Astrocyte of the cerebellum (primary cell): Measurements from ENCODE around the gene RPLP2.

Source experiments
- DNase-seq: peaks from one replicate; pipeline ENCODE4 v3.0.0-alpha.2; 2011; ENCODE audit warnings: low read depth
- H3K4me3 ChIP-seq: 2 replicates; pipeline ENCODE4 v1.5.1; 2011; ENCODE audit warnings: mild to moderate bottlenecking, low read depth, low read length, moderate library complexity
- in situ Hi-C: cut with HindIII; loops from 2 replicates; pipeline ENCODE4 v1.10.0; 2017; ENCODE audit warnings: low sequenced_read_pairs
- TF ChIP-seq, protein P1 (sequence below): IDR thresholded peaks from 2 replicates; pipeline ENCODE4 v1.5.1; 2012; ENCODE audit warnings: low read length, low read depth, moderate library complexity, mild to moderate bottlenecking; ENCODE audit errors: missing control alignments

RPLP2 gene

DNA sequence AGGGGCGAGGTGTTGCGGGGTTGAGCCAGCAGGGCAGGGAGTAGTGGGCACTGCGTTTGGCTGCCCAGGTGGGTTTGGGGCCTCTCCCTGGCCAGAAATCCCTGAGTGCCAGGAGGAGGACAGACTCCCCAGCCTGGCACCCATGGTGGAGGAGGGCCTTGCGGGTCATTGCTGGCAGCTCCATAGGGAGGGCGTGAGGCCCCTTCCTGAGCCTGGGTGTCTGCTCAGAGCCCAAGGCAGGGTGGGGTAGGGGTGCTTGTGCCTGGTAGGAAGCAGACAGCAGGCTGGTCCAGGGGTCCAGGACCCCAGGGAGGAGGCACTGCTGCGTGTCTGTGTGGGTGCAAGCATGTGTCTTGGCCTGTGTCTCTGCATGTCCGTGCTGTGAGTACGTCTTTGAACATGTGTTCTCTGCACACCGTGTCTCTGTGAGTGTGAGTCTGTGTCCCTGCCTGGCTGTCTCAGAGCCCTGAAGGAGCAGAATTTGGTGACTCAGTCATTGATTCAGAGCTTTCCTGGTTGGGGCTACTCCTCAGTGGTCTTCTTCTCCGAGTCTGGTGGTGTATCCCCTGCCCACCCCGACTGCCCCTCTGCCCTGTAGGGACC is 36.8 kb downstream of the RPLP2 start:
- no peak for DNase-seq
- TF ChIP-seq, protein P1, sequence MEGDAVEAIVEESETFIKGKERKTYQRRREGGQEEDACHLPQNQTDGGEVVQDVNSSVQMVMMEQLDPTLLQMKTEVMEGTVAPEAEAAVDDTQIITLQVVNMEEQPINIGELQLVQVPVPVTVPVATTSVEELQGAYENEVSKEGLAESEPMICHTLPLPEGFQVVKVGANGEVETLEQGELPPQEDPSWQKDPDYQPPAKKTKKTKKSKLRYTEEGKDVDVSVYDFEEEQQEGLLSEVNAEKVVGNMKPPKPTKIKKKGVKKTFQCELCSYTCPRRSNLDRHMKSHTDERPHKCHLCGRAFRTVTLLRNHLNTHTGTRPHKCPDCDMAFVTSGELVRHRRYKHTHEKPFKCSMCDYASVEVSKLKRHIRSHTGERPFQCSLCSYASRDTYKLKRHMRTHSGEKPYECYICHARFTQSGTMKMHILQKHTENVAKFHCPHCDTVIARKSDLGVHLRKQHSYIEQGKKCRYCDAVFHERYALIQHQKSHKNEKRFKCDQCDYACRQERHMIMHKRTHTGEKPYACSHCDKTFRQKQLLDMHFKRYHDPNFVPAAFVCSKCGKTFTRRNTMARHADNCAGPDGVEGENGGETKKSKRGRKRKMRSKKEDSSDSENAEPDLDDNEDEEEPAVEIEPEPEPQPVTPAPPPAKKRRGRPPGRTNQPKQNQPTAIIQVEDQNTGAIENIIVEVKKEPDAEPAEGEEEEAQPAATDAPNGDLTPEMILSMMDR, result no peak
- no peak overlapping the region for H3K4me3 ChIP-seq
- in situ Hi-C loops, result no loop called here

DNA sequence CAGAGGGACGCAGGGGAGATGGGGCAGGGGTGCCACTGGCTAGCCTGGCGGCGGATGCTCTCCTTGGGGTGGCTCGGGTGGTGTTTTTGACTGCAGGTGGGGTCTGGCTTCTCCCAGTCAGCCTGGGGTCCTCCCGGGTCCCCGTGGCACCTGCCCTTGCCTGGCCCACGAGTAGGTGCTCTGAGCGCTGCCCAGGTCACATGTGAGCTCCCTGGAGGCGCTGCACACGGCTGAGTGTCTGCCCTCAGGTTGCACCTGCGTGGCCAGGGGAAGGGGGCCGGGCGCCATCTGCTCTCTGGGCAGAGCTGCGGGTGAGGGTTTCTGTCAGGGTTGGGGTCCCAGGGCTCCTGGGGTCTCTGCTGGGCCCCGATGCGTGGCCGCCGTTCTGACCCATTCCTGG is 38.1 kb downstream of the RPLP2 start:
- no peak overlapping the region for H3K4me3 ChIP-seq
- TF ChIP-seq, protein P1, result no peak
- no peak for DNase-seq
- in situ Hi-C loops, result no loop called here

- in situ Hi-C loops, result no loop called here
- no peak for DNase-seq
- TF ChIP-seq, protein P1, result peak; percentile 93
- H3K4me3 ChIP-seq, result peak overlapping the region; percentile 3
These were observed 38.7 kb downstream of the RPLP2 start for GRCh38 chr11:848380-848931.

- DNase-seq, result no peak
- H3K4me3 ChIP-seq, result peak overlapping the region; percentile 49
- in situ Hi-C loops, result no loop called here
- TF ChIP-seq, protein P1, result no peak
These were observed 39.5 kb downstream of the RPLP2 start for GRCh38 chr11:849104-849824.

DNA sequence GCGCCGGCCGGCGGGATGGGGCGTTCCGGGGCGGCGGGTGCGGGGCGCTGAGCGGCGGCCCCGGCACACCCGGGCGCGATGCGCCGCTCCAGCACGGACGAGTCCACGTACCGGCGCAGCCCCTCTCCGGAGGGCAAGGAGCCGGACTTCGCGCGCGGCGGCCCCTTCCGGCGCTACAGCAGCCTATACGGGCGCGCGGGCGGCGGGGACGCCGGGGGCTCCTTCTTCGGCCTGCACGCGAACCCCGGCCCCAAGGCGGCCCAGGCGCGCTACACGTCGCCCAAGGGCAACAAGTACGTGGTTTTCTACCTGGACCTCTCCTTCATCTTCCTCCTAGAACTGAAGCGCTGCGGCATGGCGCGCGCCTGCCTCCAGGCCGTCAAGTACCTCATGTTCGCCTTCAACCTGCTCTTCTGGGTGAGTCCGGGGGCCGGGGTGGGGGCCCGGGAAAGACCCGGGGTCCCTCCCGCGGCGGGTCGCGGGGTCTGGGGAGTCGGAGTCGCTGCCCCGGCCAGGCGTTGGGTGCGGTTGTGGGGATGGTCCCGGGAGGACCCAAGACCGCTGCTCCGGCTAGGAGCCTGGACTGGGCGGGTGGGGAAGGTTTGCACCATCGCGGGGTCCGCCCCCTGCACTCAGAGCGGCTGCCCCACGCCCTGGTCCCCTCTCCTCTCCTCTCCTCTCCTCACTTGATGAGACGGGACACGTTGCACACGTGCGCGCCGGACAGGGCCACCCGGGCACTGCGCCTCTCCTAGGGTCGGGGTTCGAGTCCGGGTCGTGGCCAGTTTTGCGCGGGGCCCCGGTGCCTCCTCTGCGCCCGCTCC is 40.4 kb downstream of the RPLP2 start:
- TF ChIP-seq, protein P1, result no peak
- in situ Hi-C loops, result no loop called here
- DNase-seq, result no peak
- H3K4me3 ChIP-seq, result peak overlapping the region; percentile 49

DNA sequence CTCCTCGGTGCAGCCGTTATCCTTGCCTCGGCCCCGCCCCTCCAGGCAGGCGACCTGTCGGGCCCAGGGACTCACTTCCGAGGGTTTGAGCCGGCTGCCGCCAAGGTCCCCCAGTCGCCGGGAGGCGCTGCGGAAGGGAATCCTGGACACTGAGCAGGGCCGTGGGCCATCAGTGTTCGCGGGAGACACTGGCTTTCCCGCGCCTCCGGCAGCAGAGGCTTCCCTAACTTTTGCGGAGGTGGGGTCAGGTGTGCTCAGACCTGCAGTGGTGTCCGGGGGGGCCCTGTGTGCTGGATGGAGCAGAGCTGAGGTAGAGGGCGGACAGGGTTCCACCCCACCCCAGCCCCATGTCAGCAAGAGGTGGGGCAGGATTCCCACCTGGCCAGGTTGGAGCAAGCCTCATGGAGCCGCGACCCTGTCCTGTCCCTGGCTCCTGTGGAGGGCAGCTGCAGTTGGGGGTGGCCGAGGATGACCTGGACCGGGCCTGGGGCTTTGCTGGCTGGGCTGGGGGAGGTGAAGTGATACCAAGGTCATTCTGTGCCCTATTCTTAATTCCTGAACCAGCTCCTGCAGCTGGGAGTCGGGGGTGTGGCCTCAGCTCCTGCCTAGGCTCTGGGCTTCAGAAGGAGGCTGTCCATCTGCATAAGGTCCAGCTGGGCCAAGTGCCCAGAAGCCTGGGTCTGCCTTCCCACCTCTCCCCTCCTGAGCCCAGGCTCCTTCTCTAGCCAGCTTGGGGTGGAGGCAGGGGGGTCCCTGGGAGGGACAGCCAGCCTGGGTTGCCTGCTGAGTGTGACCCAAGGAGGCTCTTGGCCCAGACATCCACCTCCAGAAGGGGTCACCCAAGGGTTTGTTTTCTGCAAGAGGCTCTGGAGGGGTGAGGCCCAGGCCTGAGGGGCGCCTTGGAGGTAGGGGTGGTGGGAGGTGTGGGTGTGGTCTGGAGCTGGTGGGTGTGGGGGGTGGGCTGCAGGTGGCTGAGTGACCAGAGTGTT is 41.3 kb downstream of the RPLP2 start:
- in situ Hi-C loops, result no loop called here
- TF ChIP-seq, protein P1, result peak; percentile 6
- peak overlapping the region; percentile 49 for H3K4me3 ChIP-seq
- no peak for DNase-seq
